ENCODE results near the gene CYP26A1.
"Not testable (repeated sequence)": the region's sequence is repeated elsewhere in the genome, so short reads cannot be mapped to it uniquely, and the experiment has no call there.

Gene CYP26A1

GRCh38 chr10:93095225-93095624 is 21.5 kb downstream of the CYP26A1 start:
- Histone ChIP-seq H3K4me3 (ENCODE audit: insufficient read length, low read depth) (no peak overlapping the region), H3K9me3 (ENCODE audit: insufficient read depth, low read length) (no peaks in the 10 kb centered on the region), H3K27me3 (ENCODE audit: insufficient read depth, insufficient read length) (no peaks in the 10 kb centered on the region), H3K4me1 (ENCODE audit: insufficient read depth, insufficient read length) (no peaks in the 10 kb centered on the region), H3K9ac (ENCODE audit: insufficient read length, low read depth) (no peak overlapping the region), H3K36me3 (ENCODE audit: insufficient read depth, insufficient read length, low read length) (no peaks in the 10 kb centered on the region)
- no peak for DNase-seq (ENCODE audit: low read depth, low spot score)
- TF ChIP-seq ZNF274 (IDR thresholded peaks at IDR 0.05; ENCODE audit: low read depth, low read length): no peak

GRCh38 chr10:93096901-93097300 is 23.2 kb downstream of the CYP26A1 start:
- TF ChIP-seq YY1 (IDR thresholded peaks at IDR 0.05; ENCODE audit: insufficient read depth, insufficient read length) (no peak), SUZ12 (IDR thresholded peaks at IDR 0.05; ENCODE audit: extremely low read depth, insufficient read depth, insufficient read length) (no peak), ZNF274 (IDR thresholded peaks at IDR 0.05; ENCODE audit: low read depth, low read length) (no peak)

GRCh38 chr10:93097386-93097785 is 23.7 kb downstream of the CYP26A1 start:
- Histone ChIP-seq H3K27me3 (ENCODE audit: insufficient read depth, insufficient read length) (no peaks in the 10 kb centered on the region), H3K4me3 (ENCODE audit: insufficient read length, low read depth) (no peak overlapping the region), H3K9ac (ENCODE audit: insufficient read length, low read depth) (no peak overlapping the region), H3K9me3 (ENCODE audit: insufficient read depth, low read length) (no peaks in the 10 kb centered on the region), H3K36me3 (ENCODE audit: insufficient read depth, insufficient read length, low read length) (no peaks in the 10 kb centered on the region), H3K4me1 (ENCODE audit: insufficient read depth, insufficient read length) (no peaks in the 10 kb centered on the region)
- no peak for DNase-seq (ENCODE audit: low read depth, low spot score)
- TF ChIP-seq ZNF274 (IDR thresholded peaks at IDR 0.05; ENCODE audit: low read depth, low read length): no peak
- TF ChIP-seq YY1 (IDR thresholded peaks at IDR 0.05; ENCODE audit: insufficient read depth, insufficient read length): no peak
- no peak for TF ChIP-seq SUZ12 (IDR thresholded peaks at IDR 0.05; ENCODE audit: extremely low read depth, insufficient read depth, insufficient read length)

More at GRCh38 chr10:93096901-93097300, 23.2 kb downstream of the CYP26A1 start:
- no peaks in the 10 kb centered on the region for H3K4me1 ChIP-seq (ENCODE audit: insufficient read depth, insufficient read length)
- no peak overlapping the region for H3K9ac ChIP-seq (ENCODE audit: insufficient read length, low read depth)
- DNase-seq (ENCODE audit: low read depth, low spot score): no peak
- H3K4me3 ChIP-seq (ENCODE audit: insufficient read length, low read depth): no peak overlapping the region
- H3K36me3 ChIP-seq (ENCODE audit: insufficient read depth, insufficient read length, low read length): no peaks in the 10 kb centered on the region
- no peaks in the 10 kb centered on the region for H3K9me3 ChIP-seq (ENCODE audit: insufficient read depth, low read length)
- H3K27me3 ChIP-seq (ENCODE audit: insufficient read depth, insufficient read length): no peaks in the 10 kb centered on the region

GRCh38 chr10:93098816-93099215 is 25.1 kb downstream of the CYP26A1 start:
- no peaks in the 10 kb centered on the region for H3K4me1 ChIP-seq (ENCODE audit: insufficient read depth, insufficient read length)
- H3K4me3 ChIP-seq (ENCODE audit: insufficient read length, low read depth): no peak overlapping the region
- DNase-seq (ENCODE audit: low read depth, low spot score): no peak
- no peaks in the 10 kb centered on the region for H3K36me3 ChIP-seq (ENCODE audit: insufficient read depth, insufficient read length, low read length)
- H3K9me3 ChIP-seq (ENCODE audit: insufficient read depth, low read length): no peaks in the 10 kb centered on the region
- no peak for TF ChIP-seq SUZ12 (IDR thresholded peaks at IDR 0.05; ENCODE audit: extremely low read depth, insufficient read depth, insufficient read length)
- TF ChIP-seq YY1 (IDR thresholded peaks at IDR 0.05; ENCODE audit: insufficient read depth, insufficient read length): no peak
- TF ChIP-seq ZNF274 (IDR thresholded peaks at IDR 0.05; ENCODE audit: low read depth, low read length): no peak
- H3K9ac ChIP-seq (ENCODE audit: insufficient read length, low read depth): no peak overlapping the region
- H3K27me3 ChIP-seq (ENCODE audit: insufficient read depth, insufficient read length): no peaks in the 10 kb centered on the region

- DNase-seq (ENCODE audit: low read depth, low spot score): no peak
- H3K27me3 ChIP-seq (ENCODE audit: insufficient read depth, insufficient read length): no peaks in the 10 kb centered on the region
- H3K36me3 ChIP-seq (ENCODE audit: insufficient read depth, insufficient read length, low read length): no peaks in the 10 kb centered on the region
- no peak overlapping the region for H3K4me3 ChIP-seq (ENCODE audit: insufficient read length, low read depth)
- TF ChIP-seq YY1 (IDR thresholded peaks at IDR 0.05; ENCODE audit: insufficient read depth, insufficient read length) (no peak), ZNF274 (IDR thresholded peaks at IDR 0.05; ENCODE audit: low read depth, low read length) (no peak), SUZ12 (IDR thresholded peaks at IDR 0.05; ENCODE audit: extremely low read depth, insufficient read depth, insufficient read length) (no peak)
- H3K9ac ChIP-seq (ENCODE audit: insufficient read length, low read depth): no peak overlapping the region
- no peaks in the 10 kb centered on the region for H3K9me3 ChIP-seq (ENCODE audit: insufficient read depth, low read length)
- H3K4me1 ChIP-seq (ENCODE audit: insufficient read depth, insufficient read length): no peaks in the 10 kb centered on the region
Observed at GRCh38 chr10:93099670-93100069, 26.0 kb downstream of the CYP26A1 start.

- not testable (repeated sequence) for H3K9ac ChIP-seq (ENCODE audit: insufficient read length, low read depth); H3K36me3 ChIP-seq (ENCODE audit: insufficient read depth, insufficient read length, low read length); H3K4me3 ChIP-seq (ENCODE audit: insufficient read length, low read depth); H3K4me1 ChIP-seq (ENCODE audit: insufficient read depth, insufficient read length); H3K9me3 ChIP-seq (ENCODE audit: insufficient read depth, low read length); H3K27me3 ChIP-seq (ENCODE audit: insufficient read depth, insufficient read length); DNase-seq (ENCODE audit: low read depth, low spot score)
Observed at GRCh38 chr10:93101148-93101547, 27.5 kb downstream of the CYP26A1 start.

- TF ChIP-seq ZNF274 (IDR thresholded peaks at IDR 0.05; ENCODE audit: low read depth, low read length) (no peak), SUZ12 (IDR thresholded peaks at IDR 0.05; ENCODE audit: extremely low read depth, insufficient read depth, insufficient read length) (no peak), YY1 (IDR thresholded peaks at IDR 0.05; ENCODE audit: insufficient read depth, insufficient read length) (no peak)
- Histone ChIP-seq H3K27me3 (ENCODE audit: insufficient read depth, insufficient read length) (no peaks in the 10 kb centered on the region), H3K36me3 (ENCODE audit: insufficient read depth, insufficient read length, low read length) (no peaks in the 10 kb centered on the region), H3K4me3 (ENCODE audit: insufficient read length, low read depth) (no peak overlapping the region), H3K4me1 (ENCODE audit: insufficient read depth, insufficient read length) (no peaks in the 10 kb centered on the region), H3K9me3 (ENCODE audit: insufficient read depth, low read length) (no peaks in the 10 kb centered on the region), H3K9ac (ENCODE audit: insufficient read length, low read depth) (no peak overlapping the region)
- DNase-seq (ENCODE audit: low read depth, low spot score): no peak
Observed at GRCh38 chr10:93103953-93104352, 30.3 kb downstream of the CYP26A1 start.

GRCh38 chr10:93106631-93107072 is 33.0 kb downstream of the CYP26A1 start:
- Histone ChIP-seq H3K36me3 (ENCODE audit: insufficient read depth, insufficient read length, low read length) (no peaks in the 10 kb centered on the region), H3K9ac (ENCODE audit: insufficient read length, low read depth) (no peak overlapping the region), H3K4me1 (ENCODE audit: insufficient read depth, insufficient read length) (no peaks in the 10 kb centered on the region), H3K27me3 (ENCODE audit: insufficient read depth, insufficient read length) (no peaks in the 10 kb centered on the region), H3K9me3 (ENCODE audit: insufficient read depth, low read length) (no peaks in the 10 kb centered on the region), H3K4me3 (ENCODE audit: insufficient read length, low read depth) (no peak overlapping the region)
- TF ChIP-seq ZNF274 (IDR thresholded peaks at IDR 0.05; ENCODE audit: low read depth, low read length) (no peak), SUZ12 (IDR thresholded peaks at IDR 0.05; ENCODE audit: extremely low read depth, insufficient read depth, insufficient read length) (no peak), YY1 (IDR thresholded peaks at IDR 0.05; ENCODE audit: insufficient read depth, insufficient read length) (no peak)
- DNase-seq (ENCODE audit: low read depth, low spot score): no peak
